ENCODE results near the gene PDE8B. TPM values are rescaled to one million over a fixed set of nuclear protein-coding genes. Genes with fewer than 3 reads are reported as not detected.
A peak's percentile ranks its signal among the peaks of the same experiment; 100 is the strongest.

The PDE8B gene
- total and polyA plus RNA-seq, 2 donors from 2014 or later, result 3.7 to 4.5 TPM

GRCh38 chr5:77304388-77304787 lies 93.9 kb downstream of the PDE8B start:
- Histone ChIP-seq H3K27me3 (ENCODE audit: control insufficient read depth, insufficient read depth, low read length) (no peaks in the 10 kb centered on the region), H3K4me3 (ENCODE audit: low read length in 3 of 3) (no peak overlapping the region), H3K27ac (ENCODE audit: low read depth in 2 of 2, low read length in 2 of 2) (no peak overlapping the region), H3K9me3 (ENCODE audit: control insufficient read depth in 2 of 3, insufficient read depth in 1 of 3, low read length in 3 of 3) (no peaks in the 10 kb centered on the region), H3K4me1 (ENCODE audit: control insufficient read depth in 2 of 3, insufficient read depth in 2 of 3, low read depth in 1 of 3, low read length in 3 of 3) (peaks cover 0 to 3% (median 0%) of the 10 kb centered on the region in 3 donors), H3K36me3 (ENCODE audit: control insufficient read depth in 2 of 3, insufficient read depth in 3 of 3, low read length in 3 of 3) (no peaks in the 10 kb centered on the region), H3K9ac (ENCODE audit: low read length in 3 of 3) (no peak overlapping the region)
- DNase-seq (no peak), FAIRE-seq (no peak)
- TF ChIP-seq, protein P1, sequence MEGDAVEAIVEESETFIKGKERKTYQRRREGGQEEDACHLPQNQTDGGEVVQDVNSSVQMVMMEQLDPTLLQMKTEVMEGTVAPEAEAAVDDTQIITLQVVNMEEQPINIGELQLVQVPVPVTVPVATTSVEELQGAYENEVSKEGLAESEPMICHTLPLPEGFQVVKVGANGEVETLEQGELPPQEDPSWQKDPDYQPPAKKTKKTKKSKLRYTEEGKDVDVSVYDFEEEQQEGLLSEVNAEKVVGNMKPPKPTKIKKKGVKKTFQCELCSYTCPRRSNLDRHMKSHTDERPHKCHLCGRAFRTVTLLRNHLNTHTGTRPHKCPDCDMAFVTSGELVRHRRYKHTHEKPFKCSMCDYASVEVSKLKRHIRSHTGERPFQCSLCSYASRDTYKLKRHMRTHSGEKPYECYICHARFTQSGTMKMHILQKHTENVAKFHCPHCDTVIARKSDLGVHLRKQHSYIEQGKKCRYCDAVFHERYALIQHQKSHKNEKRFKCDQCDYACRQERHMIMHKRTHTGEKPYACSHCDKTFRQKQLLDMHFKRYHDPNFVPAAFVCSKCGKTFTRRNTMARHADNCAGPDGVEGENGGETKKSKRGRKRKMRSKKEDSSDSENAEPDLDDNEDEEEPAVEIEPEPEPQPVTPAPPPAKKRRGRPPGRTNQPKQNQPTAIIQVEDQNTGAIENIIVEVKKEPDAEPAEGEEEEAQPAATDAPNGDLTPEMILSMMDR (IDR thresholded peaks at IDR 0.05; ENCODE audit: borderline replicate concordance, extremely low read depth, insufficient read depth), result no peak
- intact Hi-C loops (cut with DNase I), result no loop called here

GRCh38 chr5:77305222-77305846 lies 94.9 kb downstream of the PDE8B start:
- Histone ChIP-seq H3K9ac (ENCODE audit: low read length in 3 of 3) (no peak overlapping the region), H3K4me3 (ENCODE audit: low read length in 3 of 3) (no peak overlapping the region), H3K36me3 (ENCODE audit: control insufficient read depth in 2 of 3, insufficient read depth in 3 of 3, low read length in 3 of 3) (no peaks in the 10 kb centered on the region), H3K27me3 (ENCODE audit: control insufficient read depth, insufficient read depth, low read length) (no peaks in the 10 kb centered on the region), H3K4me1 (ENCODE audit: control insufficient read depth in 2 of 3, insufficient read depth in 2 of 3, low read depth in 1 of 3, low read length in 3 of 3) (peaks cover 0 to 3% (median 0%) of the 10 kb centered on the region in 3 donors), H3K27ac (ENCODE audit: low read depth in 2 of 2, low read length in 2 of 2) (no peak overlapping the region), H3K9me3 (ENCODE audit: control insufficient read depth in 2 of 3, insufficient read depth in 1 of 3, low read length in 3 of 3) (no peaks in the 10 kb centered on the region)
- intact Hi-C loops (cut with DNase I), result no loop called here
- TF ChIP-seq, protein P1 (IDR thresholded peaks at IDR 0.05; ENCODE audit: borderline replicate concordance, extremely low read depth, insufficient read depth), result no peak
- no peak for FAIRE-seq
- DNase-seq, result no peak

DNA sequence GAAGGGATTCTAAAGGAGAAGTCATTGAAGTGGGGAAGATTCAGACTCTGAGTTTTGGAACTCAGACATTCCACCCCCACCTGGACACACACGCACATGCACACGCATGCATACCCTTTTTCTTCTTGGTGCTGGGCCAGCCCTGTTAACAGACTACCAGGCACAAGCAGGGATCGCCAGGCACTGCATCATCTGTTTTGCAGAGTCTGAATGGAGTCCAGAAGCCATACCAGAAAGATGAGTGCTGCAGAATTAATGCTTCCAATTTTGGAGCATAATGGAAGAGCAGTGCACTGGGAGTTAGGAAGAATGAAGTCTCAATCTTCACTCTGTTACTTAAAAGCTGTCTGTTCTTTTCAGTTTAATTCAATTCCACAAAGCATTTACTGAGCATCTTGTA lies 95.5 kb downstream of the PDE8B start:
- Histone ChIP-seq H3K9ac (ENCODE audit: low read length in 3 of 3) (no peak overlapping the region), H3K9me3 (ENCODE audit: control insufficient read depth in 2 of 3, insufficient read depth in 1 of 3, low read length in 3 of 3) (no peaks in the 10 kb centered on the region), H3K36me3 (ENCODE audit: control insufficient read depth in 2 of 3, insufficient read depth in 3 of 3, low read length in 3 of 3) (no peaks in the 10 kb centered on the region), H3K27ac (ENCODE audit: low read depth in 2 of 2, low read length in 2 of 2) (no peak overlapping the region), H3K4me3 (ENCODE audit: low read length in 3 of 3) (no peak overlapping the region), H3K4me1 (ENCODE audit: control insufficient read depth in 2 of 3, insufficient read depth in 2 of 3, low read depth in 1 of 3, low read length in 3 of 3) (peaks cover 0 to 3% (median 0%) of the 10 kb centered on the region in 3 donors), H3K27me3 (ENCODE audit: control insufficient read depth, insufficient read depth, low read length) (no peaks in the 10 kb centered on the region)
- TF ChIP-seq, protein P1 (IDR thresholded peaks at IDR 0.05; ENCODE audit: borderline replicate concordance, extremely low read depth, insufficient read depth), result no peak
- intact Hi-C loops (cut with DNase I), result no loop called here
- DNase-seq, result no peak
- FAIRE-seq, result no peak

DNA sequence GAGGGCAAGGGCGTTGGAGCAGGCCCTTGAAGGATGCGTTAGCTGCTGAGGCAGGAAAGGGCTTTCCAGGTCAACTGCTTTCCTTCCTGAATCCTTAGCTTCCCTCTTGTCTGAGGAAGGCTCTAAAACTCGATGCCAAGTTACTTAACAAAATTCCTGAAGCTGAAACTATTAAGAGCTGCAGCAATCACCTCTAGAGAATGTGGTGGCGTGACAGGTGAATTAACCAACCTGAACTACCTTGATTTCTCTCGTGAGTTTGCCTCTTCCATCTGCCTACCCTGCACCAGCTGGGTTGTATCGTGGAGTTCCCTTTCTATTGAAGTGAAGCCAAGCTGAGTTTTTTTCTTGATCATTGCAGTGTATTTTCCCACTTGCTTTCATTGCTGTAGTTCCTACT lies 96.1 kb downstream of the PDE8B start:
- H3K4me3 ChIP-seq (ENCODE audit: low read length in 3 of 3), result no peak overlapping the region
- no peaks in the 10 kb centered on the region for H3K9me3 ChIP-seq (ENCODE audit: control insufficient read depth in 2 of 3, insufficient read depth in 1 of 3, low read length in 3 of 3)
- TF ChIP-seq, protein P1 (IDR thresholded peaks at IDR 0.05; ENCODE audit: borderline replicate concordance, extremely low read depth, insufficient read depth), result no peak
- H3K27ac ChIP-seq (ENCODE audit: low read depth in 2 of 2, low read length in 2 of 2), result no peak overlapping the region
- peaks cover 0 to 3% (median 0%) of the 10 kb centered on the region in 3 donors for H3K4me1 ChIP-seq (ENCODE audit: control insufficient read depth in 2 of 3, insufficient read depth in 2 of 3, low read depth in 1 of 3, low read length in 3 of 3)
- H3K36me3 ChIP-seq (ENCODE audit: control insufficient read depth in 2 of 3, insufficient read depth in 3 of 3, low read length in 3 of 3), result no peaks in the 10 kb centered on the region
- no peak overlapping the region for H3K9ac ChIP-seq (ENCODE audit: low read length in 3 of 3)
- FAIRE-seq (no peak), DNase-seq (peak in 1 of 5 donors; percentile 16)
- H3K27me3 ChIP-seq (ENCODE audit: control insufficient read depth, insufficient read depth, low read length), result no peaks in the 10 kb centered on the region
- intact Hi-C loops (cut with DNase I), result no loop called here

All from kidney (tissue), 14 donors.